ENCODE results near the gene TXLNG. TPM values are rescaled to one million over a fixed set of nuclear protein-coding genes. Genes with fewer than 3 reads are reported as not detected.

Gene TXLNG
- total and polyA plus RNA-seq, 2 of the 13 experiments (the other 11 are each of a cell fraction or from before 2014, with no cell fraction given) = 13.1 to 15.5 TPM

DNA sequence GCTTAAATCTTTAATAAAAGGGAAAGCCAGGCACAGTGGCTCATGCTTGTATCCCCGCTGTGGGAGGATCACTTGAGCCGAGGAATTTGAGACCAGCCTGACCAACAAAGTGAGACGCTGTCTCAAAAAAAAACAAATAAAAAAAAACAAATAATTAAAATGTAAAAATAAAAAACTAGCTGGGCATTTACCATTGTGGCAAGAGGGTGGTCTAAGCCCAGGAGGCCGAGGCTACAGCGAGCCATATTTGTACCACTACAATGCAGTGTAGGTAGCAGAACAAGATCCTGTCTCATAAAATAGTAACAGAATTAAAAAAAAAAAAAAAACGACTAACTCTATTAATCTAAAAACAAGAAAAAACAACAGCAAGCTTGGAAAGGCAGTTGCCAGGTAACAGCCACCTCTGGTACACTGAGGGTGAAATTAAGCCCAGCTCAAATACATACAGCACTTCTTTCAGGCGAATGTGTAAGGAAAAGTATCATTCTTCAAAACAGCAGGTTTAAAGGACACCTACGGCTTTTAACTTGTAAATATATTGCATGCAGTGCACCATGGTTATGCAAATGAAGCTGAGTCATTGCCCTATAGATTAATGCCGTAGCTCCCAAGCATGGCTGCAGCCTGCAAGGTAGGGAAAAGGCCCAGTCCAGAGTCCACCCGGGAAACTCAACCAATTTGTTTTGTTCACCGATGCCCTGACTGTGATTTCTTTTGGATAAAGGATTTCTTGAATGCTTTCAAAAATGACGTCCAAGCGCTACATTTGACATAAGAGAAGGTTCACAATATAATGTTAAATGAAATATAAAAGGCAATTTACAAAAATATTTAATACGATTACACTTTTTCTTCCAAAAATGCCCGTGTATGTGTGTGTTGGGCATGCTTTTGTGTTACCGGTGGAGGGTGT, 14.5 kb upstream of the TXLNG start (continued):
- 0 out of 2 replicates have a peak, but pooled peaks have one; percentile 57 for TF ChIP-seq KAT8 (CRISPR knock-in tag; IDR thresholded peaks at IDR 0.05)
- TF ChIP-seq ZFX (CRISPR knock-in tag; IDR thresholded peaks at IDR 0.05; ENCODE audit: low read depth) = peak; percentile 43; the same call in 1 of the 2 replicates
- peak; percentile 73; the same call in 1 of the 2 replicates for TF ChIP-seq RBFOX2 (IDR thresholded peaks at IDR 0.05; ENCODE audit: low read depth, low read length)
- TF ChIP-seq MED8 (CRISPR knock-in tag; IDR thresholded peaks at IDR 0.05; ENCODE audit: insufficient replicate concordance) = peak; percentile 93
- TF ChIP-seq, protein P1, sequence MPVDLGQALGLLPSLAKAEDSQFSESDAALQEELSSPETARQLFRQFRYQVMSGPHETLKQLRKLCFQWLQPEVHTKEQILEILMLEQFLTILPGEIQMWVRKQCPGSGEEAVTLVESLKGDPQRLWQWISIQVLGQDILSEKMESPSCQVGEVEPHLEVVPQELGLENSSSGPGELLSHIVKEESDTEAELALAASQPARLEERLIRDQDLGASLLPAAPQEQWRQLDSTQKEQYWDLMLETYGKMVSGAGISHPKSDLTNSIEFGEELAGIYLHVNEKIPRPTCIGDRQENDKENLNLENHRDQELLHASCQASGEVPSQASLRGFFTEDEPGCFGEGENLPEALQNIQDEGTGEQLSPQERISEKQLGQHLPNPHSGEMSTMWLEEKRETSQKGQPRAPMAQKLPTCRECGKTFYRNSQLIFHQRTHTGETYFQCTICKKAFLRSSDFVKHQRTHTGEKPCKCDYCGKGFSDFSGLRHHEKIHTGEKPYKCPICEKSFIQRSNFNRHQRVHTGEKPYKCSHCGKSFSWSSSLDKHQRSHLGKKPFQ (CRISPR knock-in tag; IDR thresholded peaks at IDR 0.05; ENCODE audit: insufficient replicate concordance) = no peak
- TF ChIP-seq, protein P2, sequence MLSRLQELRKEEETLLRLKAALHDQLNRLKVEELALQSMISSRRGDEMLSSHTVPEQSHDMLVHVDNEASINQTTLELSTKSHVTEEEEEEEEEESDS (CRISPR knock-in tag; IDR thresholded peaks at IDR 0.05; ENCODE audit: borderline replicate concordance) = peak; percentile 99
- no peak for TF ChIP-seq ZNF567 (CRISPR knock-in tag; IDR thresholded peaks at IDR 0.05; ENCODE audit: borderline replicate concordance)
- TF ChIP-seq, protein P3, sequence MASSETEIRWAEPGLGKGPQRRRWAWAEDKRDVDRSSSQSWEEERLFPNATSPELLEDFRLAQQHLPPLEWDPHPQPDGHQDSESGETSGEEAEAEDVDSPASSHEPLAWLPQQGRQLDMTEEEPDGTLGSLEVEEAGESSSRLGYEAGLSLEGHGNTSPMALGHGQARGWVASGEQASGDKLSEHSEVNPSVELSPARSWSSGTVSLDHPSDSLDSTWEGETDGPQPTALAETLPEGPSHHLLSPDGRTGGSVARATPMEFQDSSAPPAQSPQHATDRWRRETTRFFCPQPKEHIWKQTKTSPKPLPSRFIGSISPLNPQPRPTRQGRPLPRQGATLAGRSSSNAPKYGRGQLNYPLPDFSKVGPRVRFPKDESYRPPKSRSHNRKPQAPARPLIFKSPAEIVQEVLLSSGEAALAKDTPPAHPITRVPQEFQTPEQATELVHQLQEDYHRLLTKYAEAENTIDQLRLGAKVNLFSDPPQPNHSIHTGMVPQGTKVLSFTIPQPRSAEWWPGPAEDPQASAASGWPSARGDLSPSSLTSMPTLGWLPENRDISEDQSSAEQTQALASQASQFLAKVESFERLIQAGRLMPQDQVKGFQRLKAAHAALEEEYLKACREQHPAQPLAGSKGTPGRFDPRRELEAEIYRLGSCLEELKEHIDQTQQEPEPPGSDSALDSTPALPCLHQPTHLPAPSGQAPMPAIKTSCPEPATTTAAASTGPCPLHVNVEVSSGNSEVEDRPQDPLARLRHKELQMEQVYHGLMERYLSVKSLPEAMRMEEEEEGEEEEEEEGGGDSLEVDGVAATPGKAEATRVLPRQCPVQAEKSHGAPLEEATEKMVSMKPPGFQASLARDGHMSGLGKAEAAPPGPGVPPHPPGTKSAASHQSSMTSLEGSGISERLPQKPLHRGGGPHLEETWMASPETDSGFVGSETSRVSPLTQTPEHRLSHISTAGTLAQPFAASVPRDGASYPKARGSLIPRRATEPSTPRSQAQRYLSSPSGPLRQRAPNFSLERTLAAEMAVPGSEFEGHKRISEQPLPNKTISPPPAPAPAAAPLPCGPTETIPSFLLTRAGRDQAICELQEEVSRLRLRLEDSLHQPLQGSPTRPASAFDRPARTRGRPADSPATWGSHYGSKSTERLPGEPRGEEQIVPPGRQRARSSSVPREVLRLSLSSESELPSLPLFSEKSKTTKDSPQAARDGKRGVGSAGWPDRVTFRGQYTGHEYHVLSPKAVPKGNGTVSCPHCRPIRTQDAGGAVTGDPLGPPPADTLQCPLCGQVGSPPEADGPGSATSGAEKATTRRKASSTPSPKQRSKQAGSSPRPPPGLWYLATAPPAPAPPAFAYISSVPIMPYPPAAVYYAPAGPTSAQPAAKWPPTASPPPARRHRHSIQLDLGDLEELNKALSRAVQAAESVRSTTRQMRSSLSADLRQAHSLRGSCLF (CRISPR knock-in tag; IDR thresholded peaks at IDR 0.05; ENCODE audit: borderline replicate concordance) = no peak
- TF ChIP-seq ZNF766 (CRISPR knock-in tag; IDR thresholded peaks at IDR 0.05; ENCODE audit: borderline replicate concordance) = no peak
- no peak for TF ChIP-seq ZNF562 (CRISPR knock-in tag; IDR thresholded peaks at IDR 0.05; ENCODE audit: borderline replicate concordance)
- TF ChIP-seq RFX3 (CRISPR knock-in tag; IDR thresholded peaks at IDR 0.05) = no peak
- TF ChIP-seq ARNT2 (CRISPR knock-in tag; IDR thresholded peaks at IDR 0.05; ENCODE audit: low read depth) = no peak
- no peak for TF ChIP-seq ZNF878 (CRISPR knock-in tag; IDR thresholded peaks at IDR 0.05)
- TF ChIP-seq, protein P4, sequence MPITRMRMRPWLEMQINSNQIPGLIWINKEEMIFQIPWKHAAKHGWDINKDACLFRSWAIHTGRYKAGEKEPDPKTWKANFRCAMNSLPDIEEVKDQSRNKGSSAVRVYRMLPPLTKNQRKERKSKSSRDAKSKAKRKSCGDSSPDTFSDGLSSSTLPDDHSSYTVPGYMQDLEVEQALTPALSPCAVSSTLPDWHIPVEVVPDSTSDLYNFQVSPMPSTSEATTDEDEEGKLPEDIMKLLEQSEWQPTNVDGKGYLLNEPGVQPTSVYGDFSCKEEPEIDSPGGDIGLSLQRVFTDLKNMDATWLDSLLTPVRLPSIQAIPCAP (CRISPR knock-in tag; IDR thresholded peaks at IDR 0.05; ENCODE audit: low read depth) = no peak
- no peak for TF ChIP-seq ZNF775 (CRISPR knock-in tag; IDR thresholded peaks at IDR 0.05; ENCODE audit: borderline replicate concordance)
- no peak for TF ChIP-seq THYN1 (CRISPR knock-in tag; IDR thresholded peaks at IDR 0.05; ENCODE audit: borderline replicate concordance, low read depth)
- TF ChIP-seq MTF1 (CRISPR knock-in tag; IDR thresholded peaks at IDR 0.05) = no peak
- TF ChIP-seq ZNF124 (CRISPR knock-in tag; IDR thresholded peaks at IDR 0.05) = 0 out of 2 replicates have a peak, but pooled peaks have one; percentile 36
- TF ChIP-seq CREB1 (IDR thresholded peaks at IDR 0.05) = no peak
- TF ChIP-seq CREB1 (CRISPR knock-in tag; IDR thresholded peaks at IDR 0.05) = 0 out of 2 replicates have a peak, but pooled peaks have one; percentile 55
- no peak for TF ChIP-seq ZNF12 (CRISPR knock-in tag; IDR thresholded peaks at IDR 0.05)
- no peak for TF ChIP-seq HNRNPK (IDR thresholded peaks at IDR 0.05; ENCODE audit: low read depth, low read length, poor library complexity, severe bottlenecking)
